ENCODE data around the gene TTC22.

The TTC22 gene

GRCh38 chr1:54764133-54764921, 36.8 kb downstream of the TTC22 start, which contains the start of gene PARS2:
Gene PARS2, minus strand, starts transcription at chr1:54764523. Its CDS starts 5,362 bp downstream, at chr1:54759161.
- H2AFZ ChIP-seq (ENCODE audit: low read length): peak within 1 kb of the TSS; percentile 94
- no peaks in the 10 kb centered on the region for H3K9me2 ChIP-seq (replicated peaks; ENCODE audit: low read depth, low read length)
- no peaks in the 10 kb centered on the region for H3K9me3 ChIP-seq (ENCODE audit: insufficient read depth, low read depth, low read length)
- H3K36me3 ChIP-seq (ENCODE audit: insufficient read depth, low read length): no peaks in the 10 kb centered on the region
- H3K79me2 ChIP-seq (ENCODE audit: insufficient read depth, low read length): peaks cover 17% of the 10 kb centered on the region
- H3F3A ChIP-seq (ENCODE audit: low read depth): no peaks in the 10 kb centered on the region
- peak within 1 kb of the TSS; percentile 93 for H3K4me2 ChIP-seq (ENCODE audit: low read depth, low read length, poor library complexity, severe bottlenecking)
- peak within 1 kb of the TSS; percentile 88 for H3K9ac ChIP-seq (ENCODE audit: low read depth, low read length, poor library complexity, severe bottlenecking)
- TF ChIP-seq CTCF (conservative IDR thresholded peaks at IDR 0.05; ENCODE audit: low read length): no peak
- no peak for TF ChIP-seq EZH2phosphoT487 (IDR thresholded peaks at IDR 0.05; ENCODE audit: borderline replicate concordance)
- H3K27me3 ChIP-seq (ENCODE audit: insufficient read depth, low read length, poor library complexity, severe bottlenecking): no peaks in the 10 kb centered on the region
- peaks cover 16% of the 10 kb centered on the region for H3K4me1 ChIP-seq (ENCODE audit: insufficient read depth, low read length, poor library complexity, severe bottlenecking)
- peak within 1 kb of the TSS; percentile 89 for H3K4me3 ChIP-seq (ENCODE audit: low read length, poor library complexity, severe bottlenecking)
- no peaks in the 10 kb centered on the region for H4K20me1 ChIP-seq (ENCODE audit: insufficient read depth, low read length, poor library complexity, severe bottlenecking)

GRCh38 chr1:54763816-54764132, 37.3 kb downstream of the TTC22 start:
- Histone ChIP-seq H3K4me3 (ENCODE audit: low read length, poor library complexity, severe bottlenecking) (peak overlapping the region; percentile 89), H3K4me1 (ENCODE audit: insufficient read depth, low read length, poor library complexity, severe bottlenecking) (peaks cover 16% of the 10 kb centered on the region), H3F3A (ENCODE audit: low read depth) (no peaks in the 10 kb centered on the region), H4K20me1 (ENCODE audit: insufficient read depth, low read length, poor library complexity, severe bottlenecking) (no peaks in the 10 kb centered on the region), H3K4me2 (ENCODE audit: low read depth, low read length, poor library complexity, severe bottlenecking) (peak overlapping the region; percentile 93), H3K79me2 (ENCODE audit: insufficient read depth, low read length) (peaks cover 17% of the 10 kb centered on the region), H3K36me3 (ENCODE audit: insufficient read depth, low read length) (no peaks in the 10 kb centered on the region), H3K27me3 (ENCODE audit: insufficient read depth, low read length, poor library complexity, severe bottlenecking) (no peaks in the 10 kb centered on the region), H3K9me2 (replicated peaks; ENCODE audit: low read depth, low read length) (no peaks in the 10 kb centered on the region), H2AFZ (ENCODE audit: low read length) (peak overlapping the region; percentile 92), H3K9ac (ENCODE audit: low read depth, low read length, poor library complexity, severe bottlenecking) (peak overlapping the region; percentile 88), H3K9me3 (ENCODE audit: insufficient read depth, low read depth, low read length) (no peaks in the 10 kb centered on the region)
- TF ChIP-seq CTCF (conservative IDR thresholded peaks at IDR 0.05; ENCODE audit: low read length) (no peak), EZH2phosphoT487 (IDR thresholded peaks at IDR 0.05; ENCODE audit: borderline replicate concordance) (no peak)

GRCh38 chr1:54758678-54759348, 42.3 kb downstream of the TTC22 start:
- Histone ChIP-seq H3K9me3 (ENCODE audit: insufficient read depth, low read depth, low read length) (no peaks in the 10 kb centered on the region), H3K9ac (ENCODE audit: low read depth, low read length, poor library complexity, severe bottlenecking) (no peak overlapping the region), H2AFZ (ENCODE audit: low read length) (no peak overlapping the region), H4K20me1 (ENCODE audit: insufficient read depth, low read length, poor library complexity, severe bottlenecking) (no peaks in the 10 kb centered on the region), H3K9me2 (replicated peaks; ENCODE audit: low read depth, low read length) (no peaks in the 10 kb centered on the region), H3K79me2 (ENCODE audit: insufficient read depth, low read length) (peaks cover 12% of the 10 kb centered on the region), H3K27me3 (ENCODE audit: insufficient read depth, low read length, poor library complexity, severe bottlenecking) (no peaks in the 10 kb centered on the region), H3K4me3 (ENCODE audit: low read length, poor library complexity, severe bottlenecking) (no peak overlapping the region), H3F3A (ENCODE audit: low read depth) (no peaks in the 10 kb centered on the region), H3K4me1 (ENCODE audit: insufficient read depth, low read length, poor library complexity, severe bottlenecking) (peaks cover 13% of the 10 kb centered on the region), H3K4me2 (ENCODE audit: low read depth, low read length, poor library complexity, severe bottlenecking) (no peak overlapping the region), H3K36me3 (ENCODE audit: insufficient read depth, low read length) (peaks cover 6% of the 10 kb centered on the region; the same call in 1 of the 2 replicates)
- no peak for TF ChIP-seq CTCF (conservative IDR thresholded peaks at IDR 0.05; ENCODE audit: low read length)
- no peak for TF ChIP-seq EZH2phosphoT487 (IDR thresholded peaks at IDR 0.05; ENCODE audit: borderline replicate concordance)
